MM.1S (cell line): Measurements from ENCODE around the gene GPR158.

Experiments used
- DNase-seq: peaks from one replicate; pipeline ENCODE4 v3.0.0-alpha.2; 2015
- H2AFZ ChIP-seq: fragments of 300-600 bp; sonication (generic); 2 replicates; pipeline ENCODE4 v1.6.0; 2016; ENCODE audit warnings: antibody characterized with exemption, low read length
- H3F3A ChIP-seq: fragments of 300-600 bp; sonication (generic); 2 replicates; pipeline ENCODE4 v1.6.1; 2016; ENCODE audit warnings: mild to moderate bottlenecking, antibody characterized with exemption, low read length, moderate library complexity, mixed read lengths; ENCODE audit not compliant: insufficient read depth
- H3K27ac ChIP-seq: fragments of 300-600 bp; sonication (generic); 2 replicates; pipeline ENCODE4 v1.5.1; 2016; ENCODE audit warnings: mild to moderate bottlenecking, low read length
- H3K27me3 ChIP-seq: fragments of 300-600 bp; sonication (generic); replicated peaks from 2 replicates; pipeline ENCODE4 v1.6.0; 2016; ENCODE audit warnings: low read length; ENCODE audit not compliant: insufficient read depth
- H3K36me3 ChIP-seq: fragments of 300-600 bp; sonication (generic); replicated peaks from 2 replicates; pipeline ENCODE4 v1.6.1; 2016; ENCODE audit warnings: mild to moderate bottlenecking, low read length, mixed read lengths; ENCODE audit not compliant: insufficient read depth
- H3K4me1 ChIP-seq: fragments of 300-600 bp; sonication (generic); 2 replicates; pipeline ENCODE4 v1.6.1; 2016; ENCODE audit warnings: low read length, mixed read lengths
- H3K4me2 ChIP-seq: fragments of 300-600 bp; sonication (generic); 2 replicates; pipeline ENCODE4 v1.6.0; 2016; ENCODE audit warnings: low read depth, low read length
- H3K4me3 ChIP-seq: fragments of 300-600 bp; sonication (generic); 2 replicates; pipeline ENCODE4 v1.5.1; 2016; ENCODE audit warnings: low read length, mixed read lengths
- H3K79me2 ChIP-seq: fragments of 300-600 bp; sonication (generic); 2 replicates; pipeline ENCODE4 v1.6.1; 2016; ENCODE audit warnings: mixed run types, low read length, mixed read lengths
- H3K9ac ChIP-seq: fragments of 300-600 bp; sonication (generic); 2 replicates; pipeline ENCODE4 v1.6.1; 2016; ENCODE audit warnings: low read length, mixed read lengths
- H3K9me2 ChIP-seq: fragments of 300-600 bp; sonication (generic); replicated peaks from 2 replicates; pipeline ENCODE4 v1.6.1; 2016; ENCODE audit warnings: mild to moderate bottlenecking, low read length, mixed read lengths; ENCODE audit not compliant: insufficient read depth
- H3K9me3 ChIP-seq: fragments of 300-600 bp; sonication (generic); replicated peaks from 2 replicates; pipeline ENCODE4 v1.6.1; 2016; ENCODE audit warnings: mild to moderate bottlenecking, low read length, mixed read lengths; ENCODE audit not compliant: insufficient read depth
- H4K20me1 ChIP-seq: fragments of 300-600 bp; sonication (generic); 2 replicates; pipeline ENCODE4 v1.6.1; 2016; ENCODE audit warnings: mild to moderate bottlenecking, low read length, moderate library complexity, mixed read lengths; ENCODE audit not compliant: insufficient read depth
- EZH2 ChIP-seq: fragments of 300-600 bp; sonication (generic); optimal IDR thresholded peaks from 2 replicates; pipeline ENCODE3; 2017; ENCODE audit warnings: low read depth, mild to moderate bottlenecking, antibody characterized with exemption, low read length, mixed read lengths
- EZH2phosphoT487 ChIP-seq: fragments of 300-600 bp; sonication (generic); IDR thresholded peaks from 2 replicates; pipeline ENCODE4 v1.6.1; 2018; ENCODE audit warnings: antibody characterized with exemption, low read length
- TF ChIP-seq, protein P1 (sequence below): fragments of 300-600 bp; sonication (generic); IDR thresholded peaks from 2 replicates; pipeline ENCODE4 v1.5.1; 2016; ENCODE audit warnings: antibody characterized with exemption, low read length, mixed read lengths

The GPR158 gene

DNA sequence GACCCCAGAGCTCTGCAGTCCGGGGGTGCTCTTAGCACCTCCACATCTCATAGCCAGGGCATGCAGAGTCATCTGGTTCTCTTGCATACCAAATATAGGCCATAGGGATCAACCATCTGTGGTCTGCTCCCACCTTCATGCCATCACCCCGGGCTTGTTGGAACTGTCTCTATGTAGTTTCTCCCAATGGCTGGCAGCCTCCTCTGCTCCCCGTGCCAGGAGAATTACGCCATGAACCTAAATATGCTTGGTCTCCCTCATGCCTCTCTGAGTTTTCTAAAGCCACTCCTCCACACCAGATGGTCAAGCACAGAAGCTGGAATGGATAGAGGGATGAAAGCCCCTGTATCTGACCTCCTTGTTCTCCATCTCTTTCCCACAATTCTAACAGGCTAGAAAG, 456.7 kb downstream of the GPR158 start:
- Histone ChIP-seq H3K9me3 (no peaks in the 10 kb centered on the region), H3K4me1 (no peaks in the 10 kb centered on the region), H3K9ac (no peak overlapping the region), H3K4me2 (no peak overlapping the region), H4K20me1 (no peaks in the 10 kb centered on the region), H2AFZ (no peak overlapping the region), H3K9me2 (no peaks in the 10 kb centered on the region), H3K27me3 (no peaks in the 10 kb centered on the region), H3F3A (no peaks in the 10 kb centered on the region), H3K4me3 (no peak overlapping the region), H3K79me2 (no peaks in the 10 kb centered on the region), H3K27ac (no peak overlapping the region), H3K36me3 (no peaks in the 10 kb centered on the region)
- TF ChIP-seq EZH2phosphoT487 (no peak), EZH2 (no peak)
- TF ChIP-seq, protein P1, sequence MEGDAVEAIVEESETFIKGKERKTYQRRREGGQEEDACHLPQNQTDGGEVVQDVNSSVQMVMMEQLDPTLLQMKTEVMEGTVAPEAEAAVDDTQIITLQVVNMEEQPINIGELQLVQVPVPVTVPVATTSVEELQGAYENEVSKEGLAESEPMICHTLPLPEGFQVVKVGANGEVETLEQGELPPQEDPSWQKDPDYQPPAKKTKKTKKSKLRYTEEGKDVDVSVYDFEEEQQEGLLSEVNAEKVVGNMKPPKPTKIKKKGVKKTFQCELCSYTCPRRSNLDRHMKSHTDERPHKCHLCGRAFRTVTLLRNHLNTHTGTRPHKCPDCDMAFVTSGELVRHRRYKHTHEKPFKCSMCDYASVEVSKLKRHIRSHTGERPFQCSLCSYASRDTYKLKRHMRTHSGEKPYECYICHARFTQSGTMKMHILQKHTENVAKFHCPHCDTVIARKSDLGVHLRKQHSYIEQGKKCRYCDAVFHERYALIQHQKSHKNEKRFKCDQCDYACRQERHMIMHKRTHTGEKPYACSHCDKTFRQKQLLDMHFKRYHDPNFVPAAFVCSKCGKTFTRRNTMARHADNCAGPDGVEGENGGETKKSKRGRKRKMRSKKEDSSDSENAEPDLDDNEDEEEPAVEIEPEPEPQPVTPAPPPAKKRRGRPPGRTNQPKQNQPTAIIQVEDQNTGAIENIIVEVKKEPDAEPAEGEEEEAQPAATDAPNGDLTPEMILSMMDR = no peak
- DNase-seq = no peak

DNA sequence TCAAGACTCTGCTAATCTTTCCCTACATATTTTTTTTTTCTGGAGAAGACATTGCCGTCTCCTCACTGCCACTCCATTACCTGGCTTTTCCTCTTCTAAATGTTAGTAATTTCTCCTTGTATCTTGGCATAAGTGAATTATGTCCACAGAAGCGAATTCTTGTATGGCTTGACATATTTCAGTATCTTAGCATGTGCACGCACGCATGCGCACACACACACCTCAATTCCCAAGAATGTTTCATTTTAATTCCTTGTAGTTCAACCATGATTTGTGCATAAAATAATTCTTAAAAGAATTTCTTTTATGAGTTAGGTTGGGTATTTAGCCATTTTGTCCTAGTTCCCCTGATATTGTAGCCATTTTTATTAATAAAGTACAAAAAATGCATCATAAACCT, 458.0 kb downstream of the GPR158 start:
- H3K9ac ChIP-seq = no peak overlapping the region
- no peak overlapping the region for H3K4me3 ChIP-seq
- no peaks in the 10 kb centered on the region for H3K9me3 ChIP-seq
- no peak for DNase-seq
- no peaks in the 10 kb centered on the region for H3K79me2 ChIP-seq
- H3K27me3 ChIP-seq = no peaks in the 10 kb centered on the region
- no peaks in the 10 kb centered on the region for H4K20me1 ChIP-seq
- no peaks in the 10 kb centered on the region for H3K36me3 ChIP-seq
- H2AFZ ChIP-seq = no peak overlapping the region
- no peaks in the 10 kb centered on the region for H3K9me2 ChIP-seq
- no peak overlapping the region for H3K27ac ChIP-seq
- TF ChIP-seq EZH2 (no peak), EZH2phosphoT487 (no peak)
- TF ChIP-seq, protein P1 = no peak
- no peaks in the 10 kb centered on the region for H3F3A ChIP-seq
- H3K4me1 ChIP-seq = no peaks in the 10 kb centered on the region
- H3K4me2 ChIP-seq = no peak overlapping the region

DNA sequence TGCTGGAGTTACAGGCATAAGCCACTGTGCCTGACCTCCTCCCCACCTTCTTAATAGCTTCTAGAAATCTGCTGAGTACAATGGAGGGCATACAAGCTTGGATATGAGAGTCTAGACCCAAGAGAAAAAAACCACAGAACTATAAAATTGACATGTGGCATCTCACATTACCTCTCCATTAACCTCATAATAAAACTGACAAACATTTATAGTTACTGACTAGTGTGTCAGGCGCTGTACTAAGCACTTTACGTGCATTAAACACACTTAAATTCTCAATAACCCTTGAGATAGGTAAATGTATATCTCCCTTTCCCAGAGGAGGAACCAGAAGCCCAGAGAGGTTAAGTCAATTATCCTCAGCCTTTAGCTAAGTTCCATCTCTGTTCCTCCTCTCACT, 458.7 kb downstream of the GPR158 start:
- H3K27ac ChIP-seq = no peak overlapping the region
- no peaks in the 10 kb centered on the region for H3K27me3 ChIP-seq
- H3K79me2 ChIP-seq = no peaks in the 10 kb centered on the region
- no peaks in the 10 kb centered on the region for H3K9me2 ChIP-seq
- no peak overlapping the region for H3K9ac ChIP-seq
- no peaks in the 10 kb centered on the region for H3K9me3 ChIP-seq
- no peak overlapping the region for H3K4me3 ChIP-seq
- H3F3A ChIP-seq = no peaks in the 10 kb centered on the region
- TF ChIP-seq, protein P1 = no peak
- no peak for TF ChIP-seq EZH2phosphoT487
- TF ChIP-seq EZH2 = no peak
- no peaks in the 10 kb centered on the region for H4K20me1 ChIP-seq
- H3K4me2 ChIP-seq = no peak overlapping the region
- H3K4me1 ChIP-seq = no peaks in the 10 kb centered on the region
- no peak overlapping the region for H2AFZ ChIP-seq
- no peak for DNase-seq
- H3K36me3 ChIP-seq = no peaks in the 10 kb centered on the region

DNA sequence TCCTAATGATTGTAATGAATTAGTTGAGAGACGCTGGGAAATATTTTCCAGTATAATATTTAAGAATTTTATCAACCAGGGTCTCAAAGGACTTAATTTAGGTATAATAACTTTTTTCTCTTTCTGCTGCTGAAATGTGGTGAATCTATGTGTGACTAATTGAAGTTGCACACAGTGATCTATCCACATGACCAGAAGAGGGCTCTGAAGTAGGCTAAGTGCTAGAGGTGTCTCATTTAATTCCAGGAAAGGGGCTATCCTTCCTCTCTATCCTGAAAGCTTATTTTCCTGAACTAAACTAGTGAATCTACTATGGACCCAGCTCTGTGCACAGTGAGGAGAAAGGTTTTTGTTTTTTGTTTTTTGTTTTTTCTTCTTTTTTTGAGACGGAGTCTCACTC, 464.8 kb downstream of the GPR158 start:
- H3K9me3 ChIP-seq = no peaks in the 10 kb centered on the region
- TF ChIP-seq, protein P1 = no peak
- no peak for TF ChIP-seq EZH2
- no peak for TF ChIP-seq EZH2phosphoT487
- H4K20me1 ChIP-seq = no peaks in the 10 kb centered on the region
- no peak overlapping the region for H3K9ac ChIP-seq
- no peaks in the 10 kb centered on the region for H3K4me1 ChIP-seq
- H3K27me3 ChIP-seq = no peaks in the 10 kb centered on the region
- H3F3A ChIP-seq = no peaks in the 10 kb centered on the region
- no peak overlapping the region for H3K4me3 ChIP-seq
- H3K79me2 ChIP-seq = no peaks in the 10 kb centered on the region
- no peak overlapping the region for H2AFZ ChIP-seq
- H3K27ac ChIP-seq = no peak overlapping the region
- no peak overlapping the region for H3K4me2 ChIP-seq
- DNase-seq = no peak
- no peaks in the 10 kb centered on the region for H3K9me2 ChIP-seq
- no peaks in the 10 kb centered on the region for H3K36me3 ChIP-seq
